ENCODE data around the gene DICER1.

- no peak for TF ChIP-seq SIN3A (IDR thresholded peaks at IDR 0.05; ENCODE audit: borderline replicate concordance, insufficient read depth, low read depth, low read length)
- TF ChIP-seq, protein P1, sequence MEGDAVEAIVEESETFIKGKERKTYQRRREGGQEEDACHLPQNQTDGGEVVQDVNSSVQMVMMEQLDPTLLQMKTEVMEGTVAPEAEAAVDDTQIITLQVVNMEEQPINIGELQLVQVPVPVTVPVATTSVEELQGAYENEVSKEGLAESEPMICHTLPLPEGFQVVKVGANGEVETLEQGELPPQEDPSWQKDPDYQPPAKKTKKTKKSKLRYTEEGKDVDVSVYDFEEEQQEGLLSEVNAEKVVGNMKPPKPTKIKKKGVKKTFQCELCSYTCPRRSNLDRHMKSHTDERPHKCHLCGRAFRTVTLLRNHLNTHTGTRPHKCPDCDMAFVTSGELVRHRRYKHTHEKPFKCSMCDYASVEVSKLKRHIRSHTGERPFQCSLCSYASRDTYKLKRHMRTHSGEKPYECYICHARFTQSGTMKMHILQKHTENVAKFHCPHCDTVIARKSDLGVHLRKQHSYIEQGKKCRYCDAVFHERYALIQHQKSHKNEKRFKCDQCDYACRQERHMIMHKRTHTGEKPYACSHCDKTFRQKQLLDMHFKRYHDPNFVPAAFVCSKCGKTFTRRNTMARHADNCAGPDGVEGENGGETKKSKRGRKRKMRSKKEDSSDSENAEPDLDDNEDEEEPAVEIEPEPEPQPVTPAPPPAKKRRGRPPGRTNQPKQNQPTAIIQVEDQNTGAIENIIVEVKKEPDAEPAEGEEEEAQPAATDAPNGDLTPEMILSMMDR (IDR thresholded peaks at IDR 0.05), result no peak
- TF ChIP-seq TCF7L2 (IDR thresholded peaks at IDR 0.05; ENCODE audit: low read depth, low read length), result no peak
- TF ChIP-seq POLR2AphosphoS5 (IDR thresholded peaks at IDR 0.05; ENCODE audit: low read depth, low read length), result no peak
- TF ChIP-seq REST (IDR thresholded peaks at IDR 0.05; ENCODE audit: insufficient read depth in 1 of 2, low read depth in 2 of 2, low read length in 1 of 2), result no peak
Observed at GRCh38 chr14:95045106-95045701, 112.1 kb downstream of the DICER1 start.
